ENCODE results near the gene DDX51. TPM values are rescaled to one million over a fixed set of nuclear protein-coding genes. Genes with fewer than 3 reads are reported as not detected.

DDX51 gene
- total RNA-seq, 4 donors from 2014 or later: 18.7 to 78.4 (median 32.2) TPM

GRCh38 chr12:132170094-132170636, 26.0 kb upstream of the DDX51 start:
- Histone ChIP-seq H3K4me1 (no peaks in the 10 kb centered on the region), H3K9me3 (no peaks in the 10 kb centered on the region), H3K4me3 (no peak overlapping the region), H3K27me3 (no peaks in the 10 kb centered on the region), H3K36me3 (no peaks in the 10 kb centered on the region), H3K27ac (no peak overlapping the region)
- DNase-seq: no peak
- TF ChIP-seq, protein P1, sequence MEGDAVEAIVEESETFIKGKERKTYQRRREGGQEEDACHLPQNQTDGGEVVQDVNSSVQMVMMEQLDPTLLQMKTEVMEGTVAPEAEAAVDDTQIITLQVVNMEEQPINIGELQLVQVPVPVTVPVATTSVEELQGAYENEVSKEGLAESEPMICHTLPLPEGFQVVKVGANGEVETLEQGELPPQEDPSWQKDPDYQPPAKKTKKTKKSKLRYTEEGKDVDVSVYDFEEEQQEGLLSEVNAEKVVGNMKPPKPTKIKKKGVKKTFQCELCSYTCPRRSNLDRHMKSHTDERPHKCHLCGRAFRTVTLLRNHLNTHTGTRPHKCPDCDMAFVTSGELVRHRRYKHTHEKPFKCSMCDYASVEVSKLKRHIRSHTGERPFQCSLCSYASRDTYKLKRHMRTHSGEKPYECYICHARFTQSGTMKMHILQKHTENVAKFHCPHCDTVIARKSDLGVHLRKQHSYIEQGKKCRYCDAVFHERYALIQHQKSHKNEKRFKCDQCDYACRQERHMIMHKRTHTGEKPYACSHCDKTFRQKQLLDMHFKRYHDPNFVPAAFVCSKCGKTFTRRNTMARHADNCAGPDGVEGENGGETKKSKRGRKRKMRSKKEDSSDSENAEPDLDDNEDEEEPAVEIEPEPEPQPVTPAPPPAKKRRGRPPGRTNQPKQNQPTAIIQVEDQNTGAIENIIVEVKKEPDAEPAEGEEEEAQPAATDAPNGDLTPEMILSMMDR (IDR thresholded peaks at IDR 0.05): no peak
- no peak for TF ChIP-seq POLR2A (IDR thresholded peaks at IDR 0.05)

GRCh38 chr12:132169376-132169775, 25.3 kb upstream of the DDX51 start:
- Histone ChIP-seq H3K4me3 (no peak overlapping the region), H3K27me3 (no peaks in the 10 kb centered on the region), H3K9me3 (no peaks in the 10 kb centered on the region), H3K27ac (no peak overlapping the region), H3K4me1 (no peaks in the 10 kb centered on the region), H3K36me3 (no peaks in the 10 kb centered on the region)
- DNase-seq: no peak
- TF ChIP-seq, protein P1 (IDR thresholded peaks at IDR 0.05): no peak
- TF ChIP-seq POLR2A (IDR thresholded peaks at IDR 0.05): no peak

DNA sequence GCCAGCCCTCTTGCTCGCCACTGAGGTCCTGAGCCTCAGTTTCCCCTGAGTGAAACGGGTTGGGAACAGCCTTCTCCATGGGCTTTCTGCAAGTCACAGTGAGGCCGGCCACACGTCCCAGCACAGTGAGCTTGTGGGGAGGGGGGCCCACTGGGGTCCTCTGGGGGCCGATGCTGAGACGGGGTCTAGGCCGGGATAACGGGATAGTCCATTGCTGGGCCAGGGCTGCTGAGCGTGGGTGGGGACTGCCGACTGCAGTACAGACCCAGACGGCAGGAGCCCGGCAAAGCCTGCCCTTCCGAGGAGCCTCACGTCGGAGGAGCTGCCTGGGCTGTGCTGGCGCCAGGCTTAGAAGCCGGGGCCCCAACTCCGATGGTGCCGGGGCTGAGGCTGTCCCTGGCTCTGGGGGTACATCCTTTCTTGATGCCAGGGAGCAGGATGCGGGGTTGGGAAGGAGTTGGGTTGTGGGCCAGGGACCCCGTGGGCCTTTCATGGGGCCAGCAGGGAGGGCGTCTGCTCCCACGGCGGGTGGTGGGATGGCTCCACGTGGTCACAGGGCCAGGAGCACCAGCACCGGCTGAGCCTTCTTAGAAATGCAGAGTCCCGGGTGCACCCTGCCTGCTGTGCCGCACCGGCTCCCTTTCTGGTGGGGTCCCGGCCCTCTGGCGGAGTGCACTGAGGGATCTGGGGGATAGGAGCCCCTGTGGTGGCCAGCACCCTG, 24.4 kb upstream of the DDX51 start:
- TF ChIP-seq, protein P1 (IDR thresholded peaks at IDR 0.05): no peak
- no peak for TF ChIP-seq POLR2A (IDR thresholded peaks at IDR 0.05)
- DNase-seq: no peak
- Histone ChIP-seq H3K27ac (no peak overlapping the region), H3K9me3 (no peaks in the 10 kb centered on the region), H3K27me3 (no peaks in the 10 kb centered on the region), H3K4me1 (no peaks in the 10 kb centered on the region), H3K4me3 (no peak overlapping the region), H3K36me3 (no peaks in the 10 kb centered on the region)

- Histone ChIP-seq H3K4me3 (no peak overlapping the region), H3K36me3 (no peaks in the 10 kb centered on the region), H3K9me3 (no peaks in the 10 kb centered on the region), H3K4me1 (peaks cover 0 to 4% (median 0%) of the 10 kb centered on the region in 4 donors), H3K27me3 (no peaks in the 10 kb centered on the region), H3K27ac (no peak overlapping the region)
- TF ChIP-seq, protein P1 (IDR thresholded peaks at IDR 0.05): no peak
- no peak for TF ChIP-seq POLR2A (IDR thresholded peaks at IDR 0.05)
- no peak for DNase-seq
Observed at GRCh38 chr12:132167611-132168310, 23.6 kb upstream of the DDX51 start.

DNA sequence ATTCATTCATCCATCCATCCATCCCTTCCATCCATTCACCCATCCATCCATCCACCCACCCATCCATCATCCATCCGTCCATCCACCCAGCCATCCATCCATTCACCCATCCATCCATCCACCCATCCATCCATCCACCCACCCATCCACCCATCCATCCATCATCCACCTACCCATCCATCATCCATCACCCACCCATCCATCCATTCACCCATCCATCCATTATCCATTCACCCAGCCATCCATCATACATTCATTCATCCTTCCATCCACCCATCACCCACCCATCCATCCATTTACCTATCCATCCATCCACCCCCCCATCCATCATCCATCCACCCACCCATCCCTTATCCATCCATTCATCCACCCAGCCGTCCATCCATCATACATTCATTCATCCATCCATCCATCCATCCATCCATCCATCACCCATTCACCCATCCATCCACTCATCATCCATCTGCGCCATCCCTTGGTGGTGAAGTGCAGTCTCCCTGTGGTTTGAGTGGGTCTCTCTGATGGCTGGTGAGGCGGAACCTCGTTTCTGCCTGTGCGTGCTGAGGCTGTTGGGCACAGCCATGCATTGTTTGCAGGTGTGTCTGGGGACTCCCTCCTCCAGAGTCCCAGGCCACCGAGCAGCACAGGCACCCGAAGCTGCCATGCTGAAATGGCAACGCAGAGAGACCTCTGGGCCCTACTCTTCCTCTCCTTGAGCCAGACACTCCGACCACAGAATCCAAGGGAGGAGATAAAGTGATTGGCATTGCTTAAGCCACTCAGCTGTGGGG, 22.9 kb upstream of the DDX51 start:
- DNase-seq: no peak
- Histone ChIP-seq H3K4me3 (no peak overlapping the region), H3K36me3 (no peaks in the 10 kb centered on the region), H3K27ac (no peak overlapping the region), H3K9me3 (no peaks in the 10 kb centered on the region), H3K27me3 (no peaks in the 10 kb centered on the region), H3K4me1 (peaks cover 0 to 11% (median 0%) of the 10 kb centered on the region in 4 donors)
- TF ChIP-seq, protein P1 (IDR thresholded peaks at IDR 0.05): no peak
- TF ChIP-seq POLR2A (IDR thresholded peaks at IDR 0.05): no peak

Data from Peyer's patch (tissue), 4 donors.